CD4-positive, alpha-beta T cell treated with Interleukin-4 for 4 hours (primary cell): ENCODE measurements around the gene WFDC1.
"Not testable (repeated sequence)": the region's sequence is repeated elsewhere in the genome, so short reads cannot be mapped to it uniquely, and the experiment has no call there.

Source experiments
- DNase-seq: peaks from one replicate; pipeline ENCODE4 v3.0.0-alpha.2; 2020

The WFDC1 gene

DNA sequence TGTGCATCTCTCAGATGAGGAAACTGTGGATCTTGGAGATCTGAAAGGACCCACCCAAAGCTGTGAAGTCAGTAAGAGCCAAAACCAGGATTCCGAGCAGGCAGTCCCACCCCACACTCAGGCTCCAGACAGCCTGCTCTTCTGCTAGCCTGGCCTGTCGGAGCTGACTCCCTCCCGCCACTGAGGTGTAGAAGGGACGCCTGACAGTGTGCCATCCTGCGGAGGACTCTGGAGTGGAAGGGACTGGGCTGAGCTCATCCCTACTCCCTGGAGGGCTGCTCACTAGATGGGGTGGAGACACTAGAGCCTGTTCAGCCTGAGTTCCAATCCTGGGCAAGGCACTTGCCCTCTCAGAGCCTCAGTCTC lies 36.0 kb downstream of the WFDC1 start:
- DNase-seq = no peak

DNA sequence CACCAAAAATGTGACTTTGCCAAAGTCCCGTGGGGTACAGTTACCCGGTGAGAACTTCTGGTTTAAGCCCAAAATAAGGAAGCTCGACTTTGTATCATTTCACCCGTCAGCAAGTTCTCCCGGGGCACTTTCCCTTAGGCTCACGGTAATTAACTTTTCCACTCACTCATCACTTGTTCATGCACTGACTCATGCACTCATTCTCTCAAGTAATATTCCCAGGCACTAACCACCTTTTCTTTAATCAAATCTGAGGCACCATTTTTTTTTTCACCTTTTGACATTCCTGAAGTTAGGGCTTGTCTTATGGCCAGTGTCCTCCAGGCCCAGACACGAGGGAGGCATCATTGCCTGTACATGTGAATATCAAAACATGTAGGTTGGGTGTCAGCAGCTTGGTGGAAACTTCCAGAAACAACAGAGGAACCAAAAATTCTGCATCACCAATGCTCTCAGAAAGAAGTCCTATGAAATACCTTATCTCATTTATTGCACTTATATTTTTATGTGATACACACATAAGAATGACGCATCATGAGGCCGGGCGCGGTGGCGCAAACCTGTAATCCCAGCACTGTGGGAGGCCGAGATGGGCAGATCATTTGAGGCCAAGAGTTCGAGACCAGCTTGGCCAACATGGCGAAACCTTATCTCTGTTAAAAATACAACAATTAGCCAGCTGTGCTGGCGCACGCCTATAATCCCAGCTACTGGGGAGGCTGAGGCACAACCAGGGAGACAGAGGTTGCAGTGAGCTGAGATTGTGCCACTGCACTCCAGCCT lies 37.5 kb downstream of the WFDC1 start:
- no peak for DNase-seq

DNA sequence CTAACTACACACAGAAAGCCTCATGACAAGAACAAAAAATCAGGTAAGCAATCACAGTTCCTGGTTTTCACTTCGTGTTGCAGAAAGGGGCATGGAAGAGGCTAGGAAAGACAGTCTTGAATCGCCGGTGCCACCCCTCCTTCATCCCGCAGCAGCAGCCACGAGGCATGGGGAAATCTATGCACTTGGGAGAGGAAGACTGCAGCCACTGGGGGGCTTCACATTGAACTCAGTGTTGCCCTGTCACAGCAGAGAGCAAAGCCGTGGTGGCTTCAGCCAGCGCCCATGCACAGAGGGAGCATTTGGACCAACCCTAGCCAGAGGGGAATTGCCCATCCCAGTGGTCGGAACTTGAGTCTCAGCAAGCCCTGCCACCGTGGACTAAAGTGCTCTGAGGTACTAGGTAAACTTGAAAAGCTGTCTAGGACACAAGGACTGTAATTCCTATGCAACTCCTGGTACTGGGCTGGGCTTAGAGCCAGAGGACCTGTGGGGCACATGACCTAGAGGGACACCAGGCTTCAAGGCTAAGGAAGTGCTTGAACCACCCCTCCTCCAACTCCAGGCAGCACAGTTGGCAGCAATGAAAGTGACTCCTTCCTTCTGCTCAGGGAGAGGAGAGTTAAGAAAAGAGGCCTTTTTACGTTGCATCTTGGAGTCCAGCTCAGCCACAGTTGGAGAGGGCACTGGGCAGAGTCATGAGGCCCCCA lies 38.5 kb downstream of the WFDC1 start:
- no peak for DNase-seq

DNA sequence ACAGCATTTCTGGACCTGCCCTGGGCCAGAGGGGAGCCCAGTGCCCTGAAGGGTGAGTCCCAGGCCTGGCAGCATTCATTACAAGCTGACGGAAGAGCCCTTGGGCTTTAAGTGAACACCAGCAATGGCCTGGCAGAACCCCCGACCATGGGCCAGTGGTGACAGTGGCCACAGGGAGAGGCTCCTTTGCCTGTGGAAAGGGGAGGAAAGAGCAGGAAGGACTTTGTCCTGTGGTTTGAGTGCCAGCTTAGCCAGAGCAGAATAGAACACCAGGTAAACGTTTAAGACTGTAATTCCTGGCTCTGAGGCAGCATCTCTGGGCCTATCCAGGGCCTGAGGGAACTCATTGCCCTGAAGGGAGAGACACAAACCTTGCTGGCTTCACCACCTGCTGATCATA lies 39.4 kb downstream of the WFDC1 start:
- no peak for DNase-seq

DNA sequence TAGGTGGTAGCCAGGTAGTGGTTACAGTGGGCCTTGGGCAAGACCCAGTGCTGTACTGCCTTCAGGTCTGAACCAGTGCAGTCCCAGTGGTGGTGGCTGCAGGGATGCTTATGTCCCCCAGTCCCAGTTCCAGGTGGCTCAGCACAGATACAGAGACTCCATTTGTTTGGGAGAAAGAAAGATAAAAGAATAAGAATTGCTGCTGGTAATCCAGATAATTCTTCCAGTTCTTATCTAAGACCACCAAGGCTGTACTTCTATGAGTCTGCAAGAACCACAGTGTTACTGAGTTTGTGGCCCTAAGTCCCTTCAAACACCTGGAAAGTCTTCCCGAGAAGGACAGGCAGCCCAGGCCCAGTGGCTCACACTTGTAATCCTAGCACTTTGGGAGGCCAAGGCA lies 39.8 kb downstream of the WFDC1 start:
- no peak for DNase-seq

DNA sequence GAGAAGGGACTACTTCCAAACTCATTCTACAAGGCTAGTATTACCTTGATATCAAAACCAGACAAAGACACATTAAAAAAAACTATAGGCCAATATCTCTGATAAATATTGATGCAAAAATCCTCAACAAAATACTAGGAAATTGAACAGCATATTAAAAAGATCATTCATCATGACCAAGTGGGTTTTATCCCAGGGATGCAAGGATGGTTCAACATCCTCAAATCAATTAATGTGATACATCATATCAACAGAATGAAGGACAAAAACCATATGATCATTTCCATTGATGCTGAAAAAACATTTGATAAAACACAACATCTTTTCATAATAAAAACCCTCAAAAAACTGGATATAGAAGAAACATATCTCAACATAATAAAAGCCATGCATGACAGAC lies 42.6 kb downstream of the WFDC1 start:
- DNase-seq = not testable (repeated sequence)

DNA sequence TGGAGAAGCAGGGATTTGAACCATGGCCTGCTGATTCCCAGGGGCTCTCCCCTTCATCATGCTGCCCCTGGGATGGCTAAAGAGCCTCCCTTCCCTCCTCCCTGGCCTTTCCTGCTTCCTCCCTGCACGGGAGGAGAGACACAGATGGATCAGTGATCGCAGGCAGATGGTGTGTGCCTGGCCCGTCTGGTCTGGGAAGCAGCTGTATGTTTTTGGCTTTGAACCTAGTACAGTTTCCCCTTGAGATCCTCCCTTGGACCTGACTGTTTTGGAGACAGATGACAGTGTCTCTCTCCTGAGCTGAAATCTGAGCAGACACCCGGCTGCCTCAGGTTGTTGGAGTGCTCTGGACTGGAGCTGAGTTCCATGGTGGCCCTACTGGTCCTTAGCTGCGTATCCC lies 44.6 kb downstream of the WFDC1 start:
- no peak for DNase-seq

DNA sequence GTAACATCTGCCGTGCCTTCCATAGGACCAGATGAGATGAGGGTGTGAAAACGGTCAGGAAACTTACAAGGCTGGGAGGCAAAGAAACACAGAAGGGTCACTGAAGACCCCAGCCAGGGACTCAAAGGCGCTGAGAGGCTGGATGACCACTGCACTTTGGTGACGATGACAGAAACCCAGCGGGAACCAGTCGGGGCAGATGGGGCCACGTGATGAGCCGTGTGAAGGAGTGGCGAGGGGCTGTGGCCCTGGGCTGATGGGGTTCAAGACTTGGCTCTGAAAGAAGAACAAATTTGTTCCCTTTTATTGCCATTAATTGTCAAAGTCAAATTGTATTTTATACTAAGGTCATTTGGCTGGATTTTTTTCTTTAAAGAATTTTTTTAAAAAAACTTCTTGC lies 45.1 kb downstream of the WFDC1 start:
- DNase-seq = no peak

DNA sequence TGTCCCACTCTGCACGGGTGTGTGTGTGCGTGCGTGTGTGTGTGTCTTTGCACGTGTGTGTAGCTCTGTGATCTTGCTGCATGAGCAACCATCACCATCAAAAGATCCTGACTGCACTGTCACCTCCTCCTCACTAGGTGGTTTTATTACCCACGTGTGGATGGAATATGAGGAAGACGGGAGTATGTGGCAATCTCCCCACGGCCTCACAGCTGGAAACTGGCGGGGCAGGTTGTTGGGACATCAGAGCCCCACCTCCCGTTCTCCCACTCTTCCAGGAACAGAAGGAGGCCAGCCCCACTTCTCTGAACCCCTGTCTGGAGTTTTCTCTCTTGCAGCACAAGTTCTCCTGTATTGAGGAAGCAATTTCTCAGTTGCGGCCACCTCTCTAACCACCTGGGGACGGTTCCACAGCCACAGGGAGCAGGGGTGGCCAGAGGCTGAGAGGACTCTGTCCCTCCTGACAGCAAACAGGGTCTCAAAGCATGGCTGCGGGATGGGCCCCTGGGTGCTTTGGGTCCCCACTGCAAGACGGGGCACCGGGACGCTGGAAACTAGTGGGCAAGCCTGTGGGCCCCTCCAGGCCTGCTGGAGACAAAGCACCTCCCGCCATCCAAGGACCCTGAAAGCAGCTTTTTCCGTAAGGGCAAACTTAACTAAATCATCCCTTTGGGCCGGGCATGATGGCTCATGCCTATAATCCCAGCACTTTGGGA lies 45.8 kb downstream of the WFDC1 start:
- DNase-seq = no peak

DNA sequence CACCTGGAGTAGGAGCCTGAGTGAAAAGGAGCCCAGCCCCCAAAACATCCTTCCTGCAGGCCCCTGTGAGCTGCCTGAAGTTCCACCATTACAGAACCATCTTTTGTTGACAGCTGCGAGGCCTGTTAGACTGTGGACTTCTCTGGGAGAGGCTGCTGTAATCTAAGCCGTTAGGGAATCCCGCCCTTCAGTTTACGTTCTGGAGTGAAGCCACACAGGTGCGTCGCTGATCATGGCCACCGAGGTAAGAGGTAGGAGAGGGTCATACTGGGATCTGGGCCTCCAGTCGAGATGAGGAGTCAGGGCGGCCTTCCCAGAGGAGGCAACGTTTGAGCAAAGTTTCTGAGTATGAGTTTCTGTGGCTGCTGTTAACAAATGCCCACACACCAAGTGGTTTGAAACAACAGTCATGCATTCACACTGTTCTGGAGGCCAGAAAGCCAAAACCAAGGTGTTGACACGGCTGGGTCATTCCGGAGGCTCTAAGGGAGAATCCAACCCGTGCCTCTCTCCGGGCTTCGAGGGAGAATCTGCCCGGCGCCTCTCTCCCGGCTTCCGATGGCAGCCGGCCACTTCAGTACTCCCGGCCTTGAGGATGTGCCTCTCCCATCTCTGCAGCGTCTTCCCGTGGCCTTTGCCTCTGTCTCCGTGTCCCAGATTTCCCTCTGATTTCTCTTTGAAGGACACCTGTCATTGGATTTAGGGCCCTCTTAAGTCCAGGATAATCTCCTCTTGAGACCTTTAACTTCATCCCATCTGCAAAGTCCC lies 47.0 kb downstream of the WFDC1 start:
- no peak for DNase-seq

DNA sequence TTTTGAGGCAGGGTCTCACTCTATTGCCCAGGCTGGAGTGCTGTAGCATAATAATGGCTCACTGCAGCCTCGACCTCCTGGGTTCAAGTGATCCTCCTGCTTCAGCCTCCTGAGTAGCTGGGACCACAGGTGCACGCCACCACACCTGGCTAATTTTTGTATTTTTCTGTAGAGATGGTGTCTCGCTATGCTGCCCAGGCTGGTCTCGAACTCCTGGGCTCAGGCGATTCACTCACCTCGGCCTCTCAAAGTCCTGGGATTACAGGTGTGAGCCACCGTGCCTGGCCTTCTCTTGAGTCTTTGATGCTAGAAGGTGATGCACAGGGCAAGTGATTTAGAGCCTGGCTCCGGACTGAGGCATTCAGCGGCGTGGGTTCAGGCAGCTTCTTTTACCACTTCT lies 49.1 kb downstream of the WFDC1 start:
- DNase-seq = not testable (repeated sequence)

DNA sequence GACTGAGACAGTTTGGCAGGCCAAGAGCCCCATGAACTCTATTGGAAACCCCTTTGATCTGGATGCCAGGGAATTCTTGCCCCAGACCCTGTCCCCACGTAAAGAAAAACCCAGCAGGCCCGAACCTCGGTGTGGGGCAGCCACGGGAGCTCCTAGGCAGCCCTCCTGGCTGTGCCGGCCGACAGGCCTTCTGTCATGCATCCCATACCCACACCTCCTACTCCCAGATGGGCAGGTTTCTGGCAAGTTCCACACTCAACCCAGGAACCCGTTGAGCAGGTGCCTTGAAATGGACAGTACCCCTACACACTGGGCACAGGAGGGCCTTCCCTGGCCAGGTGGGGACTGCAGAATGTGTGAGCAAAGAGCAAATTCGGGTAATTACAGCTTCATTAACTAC lies 50.1 kb downstream of the WFDC1 start:
- DNase-seq = no peak

DNA sequence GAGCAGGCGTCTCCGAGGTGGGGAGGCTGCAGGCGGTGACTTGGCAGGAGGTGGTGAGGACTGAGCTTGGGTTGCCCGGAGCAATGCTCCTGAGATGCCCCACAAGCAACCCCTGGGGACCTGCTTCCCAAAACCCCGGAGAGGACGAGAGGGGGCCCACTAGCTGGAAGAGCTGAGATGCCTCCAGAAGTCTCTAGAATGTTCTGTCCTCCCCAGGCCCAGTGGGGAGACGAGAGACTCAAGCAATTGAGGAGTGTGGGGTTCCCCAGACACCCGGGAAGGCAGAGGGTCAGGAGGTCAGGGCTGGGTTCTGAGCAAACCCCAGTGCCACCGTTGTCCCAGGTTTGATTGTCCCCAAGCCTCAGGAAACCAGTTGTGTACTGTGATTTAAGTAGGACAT lies 52.5 kb downstream of the WFDC1 start:
- DNase-seq = no peak

DNA sequence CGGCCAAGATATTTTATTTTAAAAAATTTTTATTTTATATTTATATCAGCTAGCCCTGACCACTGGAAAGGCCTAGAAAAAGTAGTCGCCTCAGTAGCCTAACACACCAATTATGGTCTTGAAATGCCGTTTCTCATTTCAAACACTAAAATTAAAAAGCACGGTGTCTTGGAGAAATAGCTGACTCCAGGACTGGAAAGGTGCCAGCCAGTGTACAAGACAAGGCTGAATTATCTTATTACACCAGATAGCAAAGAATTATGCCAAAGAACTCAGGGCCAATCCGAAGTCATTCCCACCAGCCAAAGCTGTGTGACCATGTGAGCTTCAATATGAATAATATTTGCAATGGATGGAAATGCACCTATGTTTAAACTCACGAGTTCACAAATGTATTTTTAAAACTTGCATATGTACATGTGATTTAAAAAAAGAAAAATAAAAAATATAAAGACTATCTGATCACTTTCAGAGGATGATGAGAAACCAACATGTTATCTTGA lies 53.8 kb downstream of the WFDC1 start:
- DNase-seq = no peak

DNA sequence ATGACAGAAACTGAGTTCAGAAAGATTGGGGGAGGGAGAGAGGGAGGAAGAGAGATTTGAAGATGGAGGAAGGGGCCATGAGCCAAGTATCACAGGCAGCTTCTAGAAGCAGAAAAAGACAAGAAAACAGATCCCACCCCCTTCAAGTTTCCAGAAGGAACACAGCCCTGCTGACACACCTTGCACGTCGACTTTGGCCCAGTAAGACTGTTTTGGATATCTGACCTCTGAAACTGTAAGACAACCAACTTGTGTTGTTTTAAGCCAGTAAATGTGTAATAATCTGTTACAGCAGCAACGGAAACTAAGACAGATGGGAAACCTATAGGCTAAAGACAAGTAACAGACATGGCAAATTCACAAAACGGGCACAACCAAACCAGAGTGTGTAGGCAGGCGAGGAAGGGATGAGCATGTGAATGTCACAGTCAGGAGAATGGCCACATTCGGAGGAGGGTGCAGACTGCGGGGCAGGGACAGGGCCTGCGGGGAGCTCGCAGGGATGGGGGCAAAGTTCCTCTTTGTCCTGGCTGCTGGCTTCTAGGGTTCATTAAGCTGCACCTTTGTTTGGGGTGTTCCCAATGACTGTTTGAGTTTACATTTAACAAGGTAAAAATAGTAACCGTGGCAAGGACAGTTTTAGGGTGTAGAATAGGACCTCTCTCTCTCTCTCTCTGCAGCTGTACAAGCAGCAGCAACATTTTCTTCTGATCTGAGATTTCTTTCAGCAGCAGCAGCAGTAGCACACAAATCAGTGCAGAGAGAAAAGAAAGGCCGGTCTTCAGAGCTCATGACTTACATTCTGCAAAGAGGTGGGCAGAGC lies 55.4 kb downstream of the WFDC1 start:
- no peak for DNase-seq

DNA sequence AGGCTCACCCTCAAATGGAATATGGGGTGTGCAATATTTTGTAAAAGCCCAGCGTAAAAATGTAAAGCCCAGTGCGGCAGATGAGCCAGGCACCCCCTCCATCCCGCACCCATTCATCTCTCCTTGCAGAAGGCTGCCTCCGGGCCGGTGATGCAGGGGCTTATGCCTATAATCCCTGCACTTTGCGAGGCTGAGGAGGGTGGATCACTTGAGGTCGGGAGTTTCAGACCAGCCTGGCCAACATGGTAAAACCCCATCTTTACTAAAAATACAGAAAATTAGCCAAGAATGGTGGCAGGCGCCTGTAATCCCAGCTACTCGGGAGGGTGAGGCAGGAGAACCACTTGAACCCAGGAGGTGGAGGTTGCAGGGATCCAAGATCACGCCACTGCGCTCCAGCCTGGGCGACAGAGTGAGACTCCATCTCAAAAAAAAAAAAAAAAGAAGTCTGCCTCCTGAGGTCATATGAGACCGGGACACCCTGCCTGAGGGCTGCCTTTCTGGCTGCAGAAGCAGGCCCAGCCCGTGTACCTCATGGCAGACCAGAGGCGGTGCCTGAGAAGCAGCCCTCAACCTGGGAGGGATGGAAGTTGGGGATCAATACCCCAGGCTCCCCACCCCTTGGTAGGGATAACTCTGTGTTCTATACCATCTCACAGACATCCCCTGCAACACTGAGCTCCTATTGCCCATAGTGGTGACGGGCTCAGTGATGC lies 56.2 kb downstream of the WFDC1 start:
- DNase-seq = no peak

DNA sequence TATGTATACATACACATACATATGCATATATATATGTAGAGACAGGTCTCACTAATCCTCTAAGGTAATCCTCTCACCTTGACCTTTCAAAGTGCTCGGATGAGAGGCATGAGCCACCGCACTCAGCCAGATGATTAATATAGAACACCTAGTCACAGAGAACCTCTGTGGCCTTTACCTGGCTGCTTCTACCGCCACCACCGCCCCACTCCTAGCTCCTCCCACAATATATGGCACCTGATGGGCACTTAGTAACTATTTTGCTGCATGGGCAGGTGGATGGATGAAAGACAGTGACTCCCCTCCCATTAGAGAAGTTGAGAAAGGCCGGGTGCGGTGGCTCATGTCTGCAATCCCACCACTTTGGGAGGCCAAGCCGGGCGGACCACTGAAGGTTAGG lies 57.0 kb downstream of the WFDC1 start:
- no peak for DNase-seq

DNA sequence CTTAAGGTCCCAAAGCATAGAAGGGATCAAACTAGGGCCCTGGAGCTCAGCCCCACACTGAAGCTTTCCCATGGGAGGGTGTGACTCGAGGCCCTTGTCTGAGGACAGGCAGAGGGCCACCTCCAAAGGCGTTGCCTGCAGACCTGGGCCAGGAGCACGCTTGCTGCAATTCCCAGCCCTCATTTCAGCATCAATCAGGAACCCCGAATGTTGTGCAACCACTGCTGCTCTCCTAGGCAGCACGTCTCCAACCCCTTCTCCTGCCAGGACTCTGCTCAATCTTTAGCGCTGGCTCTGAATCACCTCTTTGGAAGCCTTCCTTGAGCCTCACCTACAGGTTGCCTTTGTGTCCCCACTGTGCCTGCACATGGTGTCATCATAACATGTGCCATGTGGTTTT lies 59.6 kb downstream of the WFDC1 start:
- DNase-seq = no peak

DNA sequence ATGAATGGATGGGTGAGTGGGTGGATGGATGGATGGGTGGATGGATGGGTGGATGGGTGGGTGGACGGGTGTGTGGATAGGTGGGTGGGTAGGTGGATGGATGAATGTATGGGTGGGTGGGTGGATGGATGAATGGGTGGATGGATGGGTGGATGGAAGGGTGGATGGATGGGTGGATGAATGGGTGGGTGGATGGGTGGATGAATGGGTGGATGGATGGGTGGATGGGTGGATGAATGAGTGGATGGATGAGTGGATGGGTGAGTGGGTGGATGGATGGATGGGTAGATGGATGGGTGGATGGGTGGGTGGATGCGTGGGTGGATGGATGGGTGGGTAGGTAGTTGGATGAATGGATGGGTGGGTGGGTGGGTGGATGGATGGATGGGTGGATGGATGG lies 60.5 kb downstream of the WFDC1 start:
- DNase-seq = no peak

DNA sequence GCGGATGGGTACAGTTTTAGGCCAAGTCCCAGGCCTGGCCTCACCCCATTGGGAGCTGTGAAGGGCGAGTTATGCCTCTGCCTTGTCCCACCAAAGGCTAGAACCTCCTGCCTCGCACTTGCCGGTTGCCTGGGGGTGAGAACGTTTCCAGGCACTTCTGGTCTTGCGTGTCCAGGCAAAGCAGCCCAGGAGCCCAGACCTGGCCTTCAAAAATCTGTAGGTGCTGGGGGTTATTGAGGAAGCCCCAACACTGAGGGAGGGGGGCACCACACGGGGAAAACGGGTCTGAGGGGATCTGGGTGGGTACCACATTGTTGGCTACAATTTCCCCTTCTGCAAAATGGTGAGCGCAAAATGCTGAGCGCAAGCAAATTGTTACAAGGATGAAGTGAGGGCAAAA lies 61.5 kb downstream of the WFDC1 start:
- no peak for DNase-seq

DNA sequence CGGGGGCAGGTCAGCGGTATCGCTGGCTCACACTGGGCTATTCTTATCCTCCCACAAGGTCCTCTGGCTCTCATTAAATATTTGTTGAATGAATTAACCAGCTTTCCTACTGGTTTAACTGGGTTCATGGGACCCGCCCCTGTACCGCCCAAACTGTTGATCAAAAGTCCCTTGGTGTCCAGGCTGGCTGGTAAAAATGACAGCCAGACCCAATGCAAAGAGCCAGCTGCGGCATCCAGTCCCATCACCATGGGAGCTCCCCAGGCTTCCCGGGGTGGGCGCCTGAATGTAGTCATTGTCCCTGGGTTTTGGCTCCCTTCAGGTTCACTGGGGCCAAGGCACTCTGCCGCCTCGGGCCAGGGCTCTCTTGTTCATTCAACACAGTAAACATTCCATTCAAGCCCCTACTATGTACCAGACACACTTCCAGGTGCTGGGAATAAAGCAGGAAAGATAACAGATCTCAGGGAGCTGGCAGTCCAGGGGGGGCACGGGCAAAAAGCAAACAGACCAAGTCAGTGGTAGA lies 62.0 kb downstream of the WFDC1 start:
- DNase-seq = no peak
